ENCODE measurements around the gene KLC4. TPM values are rescaled to one million over a fixed set of nuclear protein-coding genes. Genes with fewer than 3 reads are reported as not detected.

Gene KLC4
- total RNA-seq, 1 donor from 2014 or later = 16.7 TPM

GRCh38 chr6:43093436-43094289, 34.2 kb downstream of the KLC4 start:
- no peaks in the 10 kb centered on the region for H3K27me3 Mint-ChIP-seq (ENCODE audit: low read depth)
- H3K4me3 Mint-ChIP-seq = peak overlapping the region; percentile 38
- no peaks in the 10 kb centered on the region for H3K36me3 Mint-ChIP-seq (ENCODE audit: low read depth)
- H3K27ac Mint-ChIP-seq (ENCODE audit: unreplicated experiment) = peak overlapping the region; percentile 91
- peaks cover 72% of the 10 kb centered on the region for H3K4me1 Mint-ChIP-seq
- DNase-seq (ENCODE audit: low read depth, low spot score) = peak; percentile 14
- H3K9me3 Mint-ChIP-seq = no peaks in the 10 kb centered on the region
- TF ChIP-seq, protein P1, sequence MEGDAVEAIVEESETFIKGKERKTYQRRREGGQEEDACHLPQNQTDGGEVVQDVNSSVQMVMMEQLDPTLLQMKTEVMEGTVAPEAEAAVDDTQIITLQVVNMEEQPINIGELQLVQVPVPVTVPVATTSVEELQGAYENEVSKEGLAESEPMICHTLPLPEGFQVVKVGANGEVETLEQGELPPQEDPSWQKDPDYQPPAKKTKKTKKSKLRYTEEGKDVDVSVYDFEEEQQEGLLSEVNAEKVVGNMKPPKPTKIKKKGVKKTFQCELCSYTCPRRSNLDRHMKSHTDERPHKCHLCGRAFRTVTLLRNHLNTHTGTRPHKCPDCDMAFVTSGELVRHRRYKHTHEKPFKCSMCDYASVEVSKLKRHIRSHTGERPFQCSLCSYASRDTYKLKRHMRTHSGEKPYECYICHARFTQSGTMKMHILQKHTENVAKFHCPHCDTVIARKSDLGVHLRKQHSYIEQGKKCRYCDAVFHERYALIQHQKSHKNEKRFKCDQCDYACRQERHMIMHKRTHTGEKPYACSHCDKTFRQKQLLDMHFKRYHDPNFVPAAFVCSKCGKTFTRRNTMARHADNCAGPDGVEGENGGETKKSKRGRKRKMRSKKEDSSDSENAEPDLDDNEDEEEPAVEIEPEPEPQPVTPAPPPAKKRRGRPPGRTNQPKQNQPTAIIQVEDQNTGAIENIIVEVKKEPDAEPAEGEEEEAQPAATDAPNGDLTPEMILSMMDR (conservative IDR thresholded peaks at IDR 0.05) = no peak

- Mint-ChIP-seq H3K36me3 (ENCODE audit: low read depth) (no peaks in the 10 kb centered on the region), H3K27ac (ENCODE audit: unreplicated experiment) (no peak overlapping the region), H3K4me1 (peaks cover 53% of the 10 kb centered on the region), H3K4me3 (peak overlapping the region; percentile 21), H3K27me3 (ENCODE audit: low read depth) (no peaks in the 10 kb centered on the region), H3K9me3 (no peaks in the 10 kb centered on the region)
- TF ChIP-seq, protein P1 (conservative IDR thresholded peaks at IDR 0.05) = no peak
- no peak for DNase-seq (ENCODE audit: low read depth, low spot score)
These were observed 36.5 kb downstream of the KLC4 start for GRCh38 chr6:43095939-43096338.

GRCh38 chr6:43096451-43097097, 37.1 kb downstream of the KLC4 start:
- Mint-ChIP-seq H3K4me1 (peaks cover 53% of the 10 kb centered on the region), H3K36me3 (ENCODE audit: low read depth) (no peaks in the 10 kb centered on the region), H3K9me3 (no peaks in the 10 kb centered on the region), H3K27me3 (ENCODE audit: low read depth) (no peaks in the 10 kb centered on the region), H3K27ac (ENCODE audit: unreplicated experiment) (peak overlapping the region; percentile 79), H3K4me3 (peak overlapping the region; percentile 20)
- peak; percentile 12 for DNase-seq (ENCODE audit: low read depth, low spot score)
- TF ChIP-seq, protein P1 (conservative IDR thresholded peaks at IDR 0.05) = no peak

DNA sequence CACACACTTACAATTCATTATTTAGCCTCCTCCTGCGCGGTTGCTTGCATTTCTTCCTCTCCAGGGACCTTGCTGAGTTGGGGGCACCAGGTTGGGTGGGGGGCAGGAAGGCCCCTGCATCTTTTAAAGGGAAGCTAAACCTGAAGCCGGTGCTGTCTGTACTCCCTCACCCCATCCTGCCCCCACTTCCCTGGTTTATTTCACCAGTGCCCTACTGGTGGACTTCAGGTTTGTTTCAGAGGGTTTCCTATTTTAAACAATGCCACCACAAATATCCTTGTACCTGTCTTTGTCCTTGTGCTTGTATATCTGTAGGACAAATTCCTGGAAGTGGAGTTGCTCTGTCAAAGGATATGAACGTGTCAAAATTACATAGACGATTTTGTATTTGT, 37.7 kb downstream of the KLC4 start:
- TF ChIP-seq, protein P1 (conservative IDR thresholded peaks at IDR 0.05) = peak; percentile 24
- H3K4me1 Mint-ChIP-seq = peaks cover 53% of the 10 kb centered on the region

GRCh38 chr6:43097502-43097901, 38.1 kb downstream of the KLC4 start:
- no peak overlapping the region for H3K27ac Mint-ChIP-seq (ENCODE audit: unreplicated experiment)
- H3K27me3 Mint-ChIP-seq (ENCODE audit: low read depth) = no peaks in the 10 kb centered on the region
- H3K9me3 Mint-ChIP-seq = no peaks in the 10 kb centered on the region
- DNase-seq (ENCODE audit: low read depth, low spot score) = no peak
- H3K36me3 Mint-ChIP-seq (ENCODE audit: low read depth) = no peaks in the 10 kb centered on the region
- TF ChIP-seq, protein P1 (conservative IDR thresholded peaks at IDR 0.05) = no peak
- H3K4me3 Mint-ChIP-seq = no peak overlapping the region
- peaks cover 52% of the 10 kb centered on the region for H3K4me1 Mint-ChIP-seq

More for the DNA sequence above, 37.7 kb downstream of the KLC4 start:
- H3K27me3 Mint-ChIP-seq (ENCODE audit: low read depth) = no peaks in the 10 kb centered on the region
- peak overlapping the region; percentile 79 for H3K27ac Mint-ChIP-seq (ENCODE audit: unreplicated experiment)
- DNase-seq (ENCODE audit: low read depth, low spot score) = no peak
- no peaks in the 10 kb centered on the region for H3K9me3 Mint-ChIP-seq
- no peaks in the 10 kb centered on the region for H3K36me3 Mint-ChIP-seq (ENCODE audit: low read depth)
- H3K4me3 Mint-ChIP-seq = no peak overlapping the region

All from neural crest cell (in vitro differentiated cells).